ENCODE data around the gene NPNT. TPM values are rescaled to one million over a fixed set of nuclear protein-coding genes. Genes with fewer than 3 reads are reported as not detected.

NPNT gene
- total RNA-seq = not detected in 2 replicates

GRCh38 chr4:105894660-105895582 is at the start of gene NPNT:
TSS of gene NPNT (plus strand) at chr4:105895471. CDS start at chr4:105895653, 182 bp downstream.

Other genes with a start within 250 kb of the NPNT start
- gene INTS12, start 186.8 kb upstream of the NPNT start, total RNA-seq = 15.8 and 20.3 TPM in 2 replicates
- 5.7 and 28.8 TPM in 2 replicates for gene GSTCD, start 186.7 kb upstream of the NPNT start, total RNA-seq

Data from placental pericyte (primary cell).